ENCODE results near the gene PDE4B.
"Not testable (repeated sequence)": the region's sequence is repeated elsewhere in the genome, so short reads cannot be mapped to it uniquely, and the experiment has no call there.

PDE4B gene

GRCh38 chr1:65844821-65845534 lies 52.3 kb downstream of the PDE4B start:
- no peaks in the 10 kb centered on the region for H3K27me3 ChIP-seq (ENCODE audit: insufficient read depth, low read length)
- no peaks in the 10 kb centered on the region for H3K4me1 ChIP-seq (ENCODE audit: insufficient read depth, low read length)
- H3K36me3 ChIP-seq (ENCODE audit: insufficient read depth, low read depth, low read length): no peaks in the 10 kb centered on the region
- H3K27ac ChIP-seq (ENCODE audit: low read length): no peak overlapping the region
- H3K9me3 ChIP-seq (ENCODE audit: insufficient read depth, low read depth, low read length): 0 out of 2 replicates have a peak, but pooled peaks cover 3% of the 10 kb centered on the region
- H3K4me3 ChIP-seq (ENCODE audit: low read length): no peak overlapping the region
- no peak overlapping the region for H3K9ac ChIP-seq (ENCODE audit: low read depth, low read length)

GRCh38 chr1:65845535-65846060 lies 52.9 kb downstream of the PDE4B start:
- Histone ChIP-seq H3K36me3 (ENCODE audit: insufficient read depth, low read depth, low read length) (no peaks in the 10 kb centered on the region), H3K9me3 (ENCODE audit: insufficient read depth, low read depth, low read length) (0 out of 2 replicates have a peak, but pooled peaks cover 3% of the 10 kb centered on the region), H3K9ac (ENCODE audit: low read depth, low read length) (no peak overlapping the region), H3K27me3 (ENCODE audit: insufficient read depth, low read length) (no peaks in the 10 kb centered on the region), H3K4me1 (ENCODE audit: insufficient read depth, low read length) (no peaks in the 10 kb centered on the region), H3K4me3 (ENCODE audit: low read length) (no peak overlapping the region), H3K27ac (ENCODE audit: low read length) (no peak overlapping the region)

GRCh38 chr1:65846866-65847265 lies 54.2 kb downstream of the PDE4B start:
- no peaks in the 10 kb centered on the region for H3K27me3 ChIP-seq (ENCODE audit: insufficient read depth, low read length)
- 0 out of 2 replicates have a peak, but pooled peaks cover 3% of the 10 kb centered on the region for H3K9me3 ChIP-seq (ENCODE audit: insufficient read depth, low read depth, low read length)
- H3K4me3 ChIP-seq (ENCODE audit: low read length): no peak overlapping the region
- H3K36me3 ChIP-seq (ENCODE audit: insufficient read depth, low read depth, low read length): no peaks in the 10 kb centered on the region
- no peak overlapping the region for H3K27ac ChIP-seq (ENCODE audit: low read length)
- H3K4me1 ChIP-seq (ENCODE audit: insufficient read depth, low read length): no peaks in the 10 kb centered on the region
- no peak overlapping the region for H3K9ac ChIP-seq (ENCODE audit: low read depth, low read length)

GRCh38 chr1:65850281-65850680 lies 57.6 kb downstream of the PDE4B start:
- Histone ChIP-seq H3K27me3 (ENCODE audit: insufficient read depth, low read length) (no peaks in the 10 kb centered on the region), H3K9me3 (ENCODE audit: insufficient read depth, low read depth, low read length) (0 out of 2 replicates have a peak, but pooled peaks cover 3% of the 10 kb centered on the region), H3K36me3 (ENCODE audit: insufficient read depth, low read depth, low read length) (no peaks in the 10 kb centered on the region), H3K9ac (ENCODE audit: low read depth, low read length) (no peak overlapping the region), H3K4me1 (ENCODE audit: insufficient read depth, low read length) (no peaks in the 10 kb centered on the region), H3K4me3 (ENCODE audit: low read length) (no peak overlapping the region), H3K27ac (ENCODE audit: low read length) (no peak overlapping the region)

- not testable (repeated sequence) for H3K4me1 ChIP-seq (ENCODE audit: insufficient read depth, low read length); H3K27me3 ChIP-seq (ENCODE audit: insufficient read depth, low read length); H3K9me3 ChIP-seq (ENCODE audit: insufficient read depth, low read depth, low read length); H3K27ac ChIP-seq (ENCODE audit: low read length); H3K4me3 ChIP-seq (ENCODE audit: low read length); H3K9ac ChIP-seq (ENCODE audit: low read depth, low read length); H3K36me3 ChIP-seq (ENCODE audit: insufficient read depth, low read depth, low read length)
Measured at GRCh38 chr1:65856591-65856990, 63.9 kb downstream of the PDE4B start.

GRCh38 chr1:65866439-65866838 lies 73.7 kb downstream of the PDE4B start:
- no peaks in the 10 kb centered on the region for H3K9me3 ChIP-seq (ENCODE audit: insufficient read depth, low read depth, low read length)
- no peak overlapping the region for H3K27ac ChIP-seq (ENCODE audit: low read length)
- H3K36me3 ChIP-seq (ENCODE audit: insufficient read depth, low read depth, low read length): no peaks in the 10 kb centered on the region
- H3K4me3 ChIP-seq (ENCODE audit: low read length): no peak overlapping the region
- no peak overlapping the region for H3K9ac ChIP-seq (ENCODE audit: low read depth, low read length)
- no peaks in the 10 kb centered on the region for H3K4me1 ChIP-seq (ENCODE audit: insufficient read depth, low read length)
- no peaks in the 10 kb centered on the region for H3K27me3 ChIP-seq (ENCODE audit: insufficient read depth, low read length)

GRCh38 chr1:65872301-65872700 lies 79.6 kb downstream of the PDE4B start:
- Histone ChIP-seq H3K9ac (ENCODE audit: low read depth, low read length) (no peak overlapping the region), H3K9me3 (ENCODE audit: insufficient read depth, low read depth, low read length) (no peaks in the 10 kb centered on the region), H3K27ac (ENCODE audit: low read length) (no peak overlapping the region), H3K36me3 (ENCODE audit: insufficient read depth, low read depth, low read length) (no peaks in the 10 kb centered on the region), H3K4me1 (ENCODE audit: insufficient read depth, low read length) (no peaks in the 10 kb centered on the region), H3K4me3 (ENCODE audit: low read length) (no peak overlapping the region), H3K27me3 (ENCODE audit: insufficient read depth, low read length) (no peaks in the 10 kb centered on the region)

- not testable (repeated sequence) for H3K27me3 ChIP-seq (ENCODE audit: insufficient read depth, low read length); H3K36me3 ChIP-seq (ENCODE audit: insufficient read depth, low read depth, low read length); H3K4me1 ChIP-seq (ENCODE audit: insufficient read depth, low read length); H3K9me3 ChIP-seq (ENCODE audit: insufficient read depth, low read depth, low read length); H3K9ac ChIP-seq (ENCODE audit: low read depth, low read length); H3K4me3 ChIP-seq (ENCODE audit: low read length); H3K27ac ChIP-seq (ENCODE audit: low read length)
Measured at GRCh38 chr1:65878342-65878741, 85.6 kb downstream of the PDE4B start.

- Histone ChIP-seq H3K36me3 (ENCODE audit: insufficient read depth, low read depth, low read length) (no peaks in the 10 kb centered on the region), H3K4me3 (ENCODE audit: low read length) (no peak overlapping the region), H3K27me3 (ENCODE audit: insufficient read depth, low read length) (no peaks in the 10 kb centered on the region), H3K4me1 (ENCODE audit: insufficient read depth, low read length) (no peaks in the 10 kb centered on the region), H3K9ac (ENCODE audit: low read depth, low read length) (no peak overlapping the region), H3K27ac (ENCODE audit: low read length) (no peak overlapping the region), H3K9me3 (ENCODE audit: insufficient read depth, low read depth, low read length) (no peaks in the 10 kb centered on the region)
Measured at GRCh38 chr1:65880611-65881010, 87.9 kb downstream of the PDE4B start.

GRCh38 chr1:65881067-65881594 lies 88.4 kb downstream of the PDE4B start:
- H3K9me3 ChIP-seq (ENCODE audit: insufficient read depth, low read depth, low read length): no peaks in the 10 kb centered on the region
- no peaks in the 10 kb centered on the region for H3K4me1 ChIP-seq (ENCODE audit: insufficient read depth, low read length)
- H3K4me3 ChIP-seq (ENCODE audit: low read length): no peak overlapping the region
- H3K27me3 ChIP-seq (ENCODE audit: insufficient read depth, low read length): no peaks in the 10 kb centered on the region
- H3K27ac ChIP-seq (ENCODE audit: low read length): no peak overlapping the region
- no peaks in the 10 kb centered on the region for H3K36me3 ChIP-seq (ENCODE audit: insufficient read depth, low read depth, low read length)
- H3K9ac ChIP-seq (ENCODE audit: low read depth, low read length): no peak overlapping the region

- Histone ChIP-seq H3K9me3 (ENCODE audit: insufficient read depth, low read depth, low read length) (no peaks in the 10 kb centered on the region), H3K27me3 (ENCODE audit: insufficient read depth, low read length) (no peaks in the 10 kb centered on the region), H3K9ac (ENCODE audit: low read depth, low read length) (no peak overlapping the region), H3K27ac (ENCODE audit: low read length) (no peak overlapping the region), H3K4me3 (ENCODE audit: low read length) (no peak overlapping the region), H3K4me1 (ENCODE audit: insufficient read depth, low read length) (no peaks in the 10 kb centered on the region), H3K36me3 (ENCODE audit: insufficient read depth, low read depth, low read length) (no peaks in the 10 kb centered on the region)
Measured at GRCh38 chr1:65882076-65882475, 89.4 kb downstream of the PDE4B start.

- no peak overlapping the region for H3K27ac ChIP-seq (ENCODE audit: low read length)
- no peak overlapping the region for H3K9ac ChIP-seq (ENCODE audit: low read depth, low read length)
- no peaks in the 10 kb centered on the region for H3K4me1 ChIP-seq (ENCODE audit: insufficient read depth, low read length)
- H3K9me3 ChIP-seq (ENCODE audit: insufficient read depth, low read depth, low read length): no peaks in the 10 kb centered on the region
- no peaks in the 10 kb centered on the region for H3K36me3 ChIP-seq (ENCODE audit: insufficient read depth, low read depth, low read length)
- no peaks in the 10 kb centered on the region for H3K27me3 ChIP-seq (ENCODE audit: insufficient read depth, low read length)
- no peak overlapping the region for H3K4me3 ChIP-seq (ENCODE audit: low read length)
Measured at GRCh38 chr1:65889441-65889840, 96.7 kb downstream of the PDE4B start.
